Activated naive CD8-positive, alpha-beta T cell (primary cell): ENCODE data around the gene ITPR3.

Source experiments
- H3K27ac Mint-ChIP-seq: one replicate; pipeline ENCODE4 v1.8.0; 2021; ENCODE audit warnings: mixed read lengths
- H3K27me3 Mint-ChIP-seq: one replicate; pipeline ENCODE4 v1.8.0; 2021; ENCODE audit warnings: mixed read lengths
- H3K36me3 Mint-ChIP-seq: one replicate; pipeline ENCODE4 v1.8.0; 2021; ENCODE audit warnings: mixed read lengths
- H3K4me1 Mint-ChIP-seq: one replicate; pipeline ENCODE4 v1.8.0; 2021; ENCODE audit warnings: low read depth, mixed read lengths
- H3K4me3 Mint-ChIP-seq: one replicate; pipeline ENCODE4 v1.8.0; 2021; ENCODE audit warnings: mild to moderate bottlenecking, mixed read lengths
- H3K9me3 Mint-ChIP-seq: one replicate; pipeline ENCODE4 v1.8.0; 2021; ENCODE audit warnings: low read depth, mixed read lengths

ITPR3 gene

GRCh38 chr6:33686225-33686924 lies 65.3 kb downstream of the ITPR3 start:
- H3K4me3 Mint-ChIP-seq: no peak overlapping the region
- peaks cover 5% of the 10 kb centered on the region for H3K36me3 Mint-ChIP-seq
- H3K27ac Mint-ChIP-seq: no peak overlapping the region
- no peaks in the 10 kb centered on the region for H3K27me3 Mint-ChIP-seq
- no peaks in the 10 kb centered on the region for H3K9me3 Mint-ChIP-seq
- peaks cover 14% of the 10 kb centered on the region for H3K4me1 Mint-ChIP-seq

- peaks cover 22% of the 10 kb centered on the region for H3K4me1 Mint-ChIP-seq
- H3K36me3 Mint-ChIP-seq: peaks cover 4% of the 10 kb centered on the region
- no peak overlapping the region for H3K27ac Mint-ChIP-seq
These were observed 66.2 kb downstream of the ITPR3 start for GRCh38 chr6:33686981-33687975.

GRCh38 chr6:33688006-33688405 lies 66.9 kb downstream of the ITPR3 start:
- no peaks in the 10 kb centered on the region for H3K27me3 Mint-ChIP-seq
- peaks cover 9% of the 10 kb centered on the region for H3K36me3 Mint-ChIP-seq
- H3K9me3 Mint-ChIP-seq: no peaks in the 10 kb centered on the region
- no peak overlapping the region for H3K27ac Mint-ChIP-seq
- peaks cover 25% of the 10 kb centered on the region for H3K4me1 Mint-ChIP-seq
- no peak overlapping the region for H3K4me3 Mint-ChIP-seq

More at GRCh38 chr6:33686981-33687975, 66.2 kb downstream of the ITPR3 start:
- Mint-ChIP-seq H3K4me3 (no peak overlapping the region), H3K27me3 (no peaks in the 10 kb centered on the region), H3K9me3 (no peaks in the 10 kb centered on the region)

- Mint-ChIP-seq H3K4me1 (peaks cover 25% of the 10 kb centered on the region), H3K36me3 (peaks cover 9% of the 10 kb centered on the region), H3K27ac (no peak overlapping the region), H3K27me3 (no peaks in the 10 kb centered on the region), H3K4me3 (no peak overlapping the region), H3K9me3 (no peaks in the 10 kb centered on the region)
These were observed 67.5 kb downstream of the ITPR3 start for GRCh38 chr6:33688451-33689147.

- no peaks in the 10 kb centered on the region for H3K9me3 Mint-ChIP-seq
- H3K27me3 Mint-ChIP-seq: no peaks in the 10 kb centered on the region
- H3K4me1 Mint-ChIP-seq: peaks cover 28% of the 10 kb centered on the region
- H3K4me3 Mint-ChIP-seq: no peak overlapping the region
- H3K27ac Mint-ChIP-seq: no peak overlapping the region
- peaks cover 11% of the 10 kb centered on the region for H3K36me3 Mint-ChIP-seq
These were observed 68.0 kb downstream of the ITPR3 start for GRCh38 chr6:33689148-33689494.

- Mint-ChIP-seq H3K36me3 (peaks cover 11% of the 10 kb centered on the region), H3K4me1 (peaks cover 35% of the 10 kb centered on the region), H3K27ac (no peak overlapping the region), H3K9me3 (no peaks in the 10 kb centered on the region), H3K4me3 (no peak overlapping the region), H3K27me3 (no peaks in the 10 kb centered on the region)
These were observed 68.8 kb downstream of the ITPR3 start for GRCh38 chr6:33689879-33690278.

GRCh38 chr6:33690766-33691165 lies 69.6 kb downstream of the ITPR3 start:
- peaks cover 11% of the 10 kb centered on the region for H3K36me3 Mint-ChIP-seq
- peaks cover 44% of the 10 kb centered on the region for H3K4me1 Mint-ChIP-seq
- no peak overlapping the region for H3K27ac Mint-ChIP-seq
- H3K27me3 Mint-ChIP-seq: no peaks in the 10 kb centered on the region
- no peak overlapping the region for H3K4me3 Mint-ChIP-seq
- no peaks in the 10 kb centered on the region for H3K9me3 Mint-ChIP-seq

GRCh38 chr6:33691456-33692077 lies 70.4 kb downstream of the ITPR3 start:
- Mint-ChIP-seq H3K27ac (no peak overlapping the region), H3K36me3 (peaks cover 10% of the 10 kb centered on the region), H3K27me3 (no peaks in the 10 kb centered on the region), H3K9me3 (no peaks in the 10 kb centered on the region), H3K4me1 (peaks cover 52% of the 10 kb centered on the region), H3K4me3 (no peak overlapping the region)

GRCh38 chr6:33692078-33692759 lies 71.1 kb downstream of the ITPR3 start:
- H3K9me3 Mint-ChIP-seq: no peaks in the 10 kb centered on the region
- peaks cover 59% of the 10 kb centered on the region for H3K4me1 Mint-ChIP-seq
- H3K4me3 Mint-ChIP-seq: peak overlapping the region; percentile 77
- peaks cover 9% of the 10 kb centered on the region for H3K36me3 Mint-ChIP-seq
- no peaks in the 10 kb centered on the region for H3K27me3 Mint-ChIP-seq
- H3K27ac Mint-ChIP-seq: peak overlapping the region; percentile 93

- Mint-ChIP-seq H3K4me3 (peak overlapping the region; percentile 77), H3K9me3 (no peaks in the 10 kb centered on the region), H3K36me3 (peaks cover 13% of the 10 kb centered on the region), H3K4me1 (peaks cover 64% of the 10 kb centered on the region), H3K27ac (peak overlapping the region; percentile 93), H3K27me3 (no peaks in the 10 kb centered on the region)
These were observed 71.6 kb downstream of the ITPR3 start for GRCh38 chr6:33692760-33693158.

GRCh38 chr6:33693186-33694105 lies 72.3 kb downstream of the ITPR3 start:
- no peaks in the 10 kb centered on the region for H3K27me3 Mint-ChIP-seq
- H3K4me1 Mint-ChIP-seq: peaks cover 70% of the 10 kb centered on the region
- no peaks in the 10 kb centered on the region for H3K9me3 Mint-ChIP-seq
- H3K4me3 Mint-ChIP-seq: peak overlapping the region; percentile 78
- H3K27ac Mint-ChIP-seq: peak overlapping the region; percentile 94
- H3K36me3 Mint-ChIP-seq: peaks cover 13% of the 10 kb centered on the region

- H3K9me3 Mint-ChIP-seq: no peaks in the 10 kb centered on the region
- peak overlapping the region; percentile 94 for H3K27ac Mint-ChIP-seq
- H3K4me1 Mint-ChIP-seq: peaks cover 70% of the 10 kb centered on the region
- no peaks in the 10 kb centered on the region for H3K27me3 Mint-ChIP-seq
- peaks cover 11% of the 10 kb centered on the region for H3K36me3 Mint-ChIP-seq
- peak overlapping the region; percentile 78 for H3K4me3 Mint-ChIP-seq
These were observed 73.3 kb downstream of the ITPR3 start for GRCh38 chr6:33694401-33694931.

- peak overlapping the region; percentile 78 for H3K4me3 Mint-ChIP-seq
- H3K4me1 Mint-ChIP-seq: peaks cover 70% of the 10 kb centered on the region
- no peaks in the 10 kb centered on the region for H3K27me3 Mint-ChIP-seq
These were observed 73.9 kb downstream of the ITPR3 start for GRCh38 chr6:33694977-33695376.

More at GRCh38 chr6:33694977-33695376, 73.9 kb downstream of the ITPR3 start:
- no peaks in the 10 kb centered on the region for H3K9me3 Mint-ChIP-seq
- H3K27ac Mint-ChIP-seq: peak overlapping the region; percentile 94
- H3K36me3 Mint-ChIP-seq: peaks cover 11% of the 10 kb centered on the region
